Jurkat, Clone E6-1 (cell line): ENCODE results near the gene SART3.

Experiments used
- DNase-seq: peaks from one replicate; pipeline ENCODE4 v3.0.0-alpha.2; 2011; ENCODE audit warnings: low read depth, low spot score
- H3K4me3 ChIP-seq: 2 replicates; pipeline ENCODE4 v1.5.1; 2011; ENCODE audit warnings: mild to moderate bottlenecking, low read length, control low read depth, moderate library complexity

Gene SART3

DNA sequence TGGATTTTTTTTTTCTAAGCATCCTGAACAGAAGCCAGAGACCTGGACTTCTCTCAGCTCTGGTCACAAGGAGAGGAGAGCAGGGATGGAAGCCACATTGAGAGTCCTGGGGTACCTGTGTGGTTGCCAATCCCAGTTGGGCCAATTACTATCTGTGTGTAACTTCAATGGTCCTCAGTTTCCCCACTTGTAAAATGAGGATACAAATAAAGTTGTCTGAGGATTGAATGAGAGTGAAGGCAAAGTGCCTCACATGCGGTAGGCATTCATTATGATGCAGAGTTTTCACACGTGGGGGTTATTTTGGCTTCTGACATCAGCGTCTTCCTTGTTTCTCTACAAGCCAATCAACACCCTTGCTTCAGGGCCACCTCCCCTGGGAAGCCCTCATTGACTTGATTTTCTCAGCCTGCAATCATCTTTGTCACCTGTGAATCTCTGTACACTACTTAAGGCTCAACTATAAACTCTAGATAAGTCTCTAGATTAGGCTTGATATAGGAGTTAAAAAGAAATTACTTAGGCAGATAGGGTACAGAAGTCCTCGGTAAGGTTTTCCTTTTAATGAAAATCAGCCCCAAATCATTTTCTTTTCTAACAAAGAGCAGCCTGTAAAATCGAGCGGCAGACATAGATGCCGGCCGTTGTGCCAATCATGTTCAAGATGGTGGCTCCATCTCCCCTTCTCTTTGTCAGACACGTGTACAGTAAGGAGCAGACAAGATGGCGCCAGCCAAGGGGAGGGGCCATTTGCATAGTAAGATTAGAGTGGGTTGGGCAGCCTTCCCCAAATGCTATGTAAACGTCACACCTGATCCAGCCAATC lies 83.7 kb downstream of the SART3 start:
- no peak overlapping the region for H3K4me3 ChIP-seq
- DNase-seq = no peak

DNA sequence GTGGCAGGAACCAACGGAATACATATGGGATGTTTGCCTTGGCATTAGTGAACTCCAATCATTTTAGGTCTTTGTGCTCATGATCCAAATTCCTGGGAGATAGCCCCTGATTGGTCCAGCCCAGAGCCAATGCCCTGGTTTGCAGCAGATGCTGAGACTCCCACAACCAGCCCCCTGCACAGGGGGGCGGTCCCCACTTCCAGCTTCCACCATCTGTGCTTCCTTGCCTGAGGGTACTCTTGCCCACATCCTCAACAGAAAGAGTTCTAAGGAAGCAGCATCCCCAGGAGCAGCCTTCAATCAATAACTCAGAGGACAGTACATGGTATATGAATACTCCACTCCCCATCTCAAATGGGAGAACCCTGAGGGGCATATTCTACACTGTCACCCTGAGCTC lies 85.6 kb downstream of the SART3 start:
- no peak for DNase-seq
- H3K4me3 ChIP-seq = no peak overlapping the region

DNA sequence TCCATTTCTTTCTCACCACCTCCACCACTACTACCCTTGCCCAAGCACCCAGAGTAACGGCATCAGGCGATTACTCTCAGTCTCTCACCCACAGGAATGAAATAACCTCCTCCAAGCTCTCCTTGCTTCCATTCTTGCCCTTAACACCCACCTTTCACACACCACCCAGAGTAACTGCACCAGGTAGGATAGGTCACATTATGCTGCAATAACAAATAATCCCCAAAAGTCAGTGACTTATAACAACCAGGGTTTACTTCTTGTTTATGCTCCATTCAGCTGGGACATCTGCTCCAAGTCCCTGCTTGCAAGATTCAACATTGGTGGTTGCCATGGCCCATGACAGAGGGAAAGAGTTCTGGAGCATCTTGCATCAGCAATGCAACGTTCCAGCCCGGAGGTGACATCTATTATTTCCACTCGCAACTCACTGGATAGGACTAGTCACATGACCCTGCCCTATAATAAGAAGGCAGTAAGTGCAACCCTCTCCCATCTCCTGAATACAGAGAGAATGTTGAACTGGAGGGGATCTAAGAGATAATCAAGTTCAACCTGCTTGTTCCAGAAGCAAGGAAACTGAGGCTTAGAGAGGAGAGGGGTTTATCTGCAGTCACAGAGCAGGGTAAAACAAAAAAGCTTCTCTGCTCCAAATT lies 87.4 kb downstream of the SART3 start:
- no peak overlapping the region for H3K4me3 ChIP-seq
- no peak for DNase-seq
